Upper lobe of left lung (tissue), 6 donors: ENCODE data around the gene BAD. TPM values are rescaled to one million over a fixed set of nuclear protein-coding genes. Genes with fewer than 3 reads are reported as not detected.

ENCODE experiments used
- ATAC-seq, 2 donors: fragments of 200-7000 bp; cut with Tn5 transposase; one replicate each; pipeline ENCODE4 v1.9.1; 2022; ENCODE audit warnings: mild to moderate bottlenecking in 2 of 2, moderate library complexity in 2 of 2; ENCODE audit not compliant: low FRiP score in 2 of 2
- DNase-seq, 2 donors: peaks; one replicate each; pipeline ENCODE4 v3.0.0-alpha.2; 2019 to 2020
- H3K27ac ChIP-seq, 4 donors: fragments of 200-600 bp; sonication (generic); one replicate each; pipeline ENCODE4 v1.5.1; 2016 to 2019
- H3K27me3 ChIP-seq, 4 donors: fragments of 200-600 bp; sonication (generic); one replicate each; pipeline ENCODE4 v1.5.1; 2017 to 2019
- H3K36me3 ChIP-seq, 4 donors: fragments of 200-600 bp; sonication (generic); one replicate each; pipeline ENCODE4 v1.5.1; 2016 to 2019
- H3K4me1 ChIP-seq, 4 donors: fragments of 200-600 bp; sonication (generic); one replicate each; pipeline ENCODE4 v1.5.1; 2018 to 2019
- H3K4me3 ChIP-seq, 4 donors: fragments of 200-600 bp; sonication (generic); one replicate each; pipeline ENCODE4 v1.5.1; 2017 to 2019; ENCODE audit warnings: mild to moderate bottlenecking in 2 of 4, moderate library complexity in 1 of 4
- H3K9me3 ChIP-seq, 4 donors: fragments of 200-600 bp; sonication (generic); one replicate each; pipeline ENCODE4 v1.5.1; 2018 to 2019
- CTCF ChIP-seq, 6 experiments: fragments of 450-650 bp in 4 of 6; fragments of 200-600 bp in 2 of 6; sonication (generic) in 2 of 6; IDR thresholded peaks; one replicate each; pipeline ENCODE4 v1.5.1; 2016 to 2019; ENCODE audit warnings: antibody characterized with exemption in 6 of 6
- EP300 ChIP-seq, 4 donors: sonication (generic); formaldehyde crosslinking; IDR thresholded peaks; one replicate each; pipeline ENCODE4 v1.5.1; 2017; ENCODE audit warnings: antibody characterized with exemption in 4 of 4, control low read depth in 2 of 4
- POLR2A ChIP-seq, 4 donors: fragments of 450-650 bp; IDR thresholded peaks; one replicate each; pipeline ENCODE4 v1.5.1; 2016 to 2017; ENCODE audit warnings: antibody characterized with exemption in 4 of 4, mild to moderate bottlenecking in 2 of 4
- POLR2AphosphoS5 ChIP-seq, 2 donors: sonication (generic); formaldehyde crosslinking; IDR thresholded peaks; one replicate each; pipeline ENCODE4 v1.5.1; 2017; ENCODE audit warnings: antibody characterized with exemption in 2 of 2
- WGBS, 2 donors: methylation state at CpG; one replicate each; pipeline ENCODE4 v1.1.5; 2017 to 2018; 5-methylcytosine and 5-hydroxymethylcytosine counted together
- total RNA-seq, 6 donors: library from RNA; depleted of rRNA in 4 of 6; stranded (reverse); fragments of >200 nt in 4 of 6; gene quantifications; one replicate each; pipeline versions ENCODE4 v1.1.0 to v1.2.1, GENCODE V29; 2016 to 2021
- donor health status: DM: no; HTN: no; CAD: no; lungs with moderate emphysema.
- donor health status: DM: no; HTN: yes; CAD: no; lungs with severe emphysema.

BAD gene
- total RNA-seq, 6 donors from 2014 or later = 59.7 to 150 (median 80.1) TPM

GRCh38 chr11:64230171-64230984 is 54.1 kb downstream of the BAD start, which contains the start of gene DNAJC4:
TSS of gene DNAJC4 (plus strand) at chr11:64230548. CDS start at chr11:64230855, 307 bp downstream.
- Histone ChIP-seq H3K27ac (peak within 1 kb of the TSS; percentile 87 to 96 (median 90)), H3K4me3 (peak within 1 kb of the TSS; percentile 31 to 93 (median 72)), H3K4me1 (peaks cover 52 to 73% (median 60%) of the 10 kb centered on the region in 4 donors), H3K27me3 (no peaks in the 10 kb centered on the region), H3K9me3 (no peaks in the 10 kb centered on the region), H3K36me3 (no peaks in the 10 kb centered on the region)
- 1% methylated on average over 27 to 62 of the region's 62 CpGs for WGBS, 2 donors
- peak; percentile 78 to 80 for ATAC-seq
- DNase-seq = peak; percentile 94 to 98
- TF ChIP-seq CTCF (IDR thresholded peaks at IDR 0.05) = peak in 1 of 6 experiments; percentile 4
- no peak for TF ChIP-seq EP300 (IDR thresholded peaks at IDR 0.05)
- TF ChIP-seq POLR2AphosphoS5 (IDR thresholded peaks at IDR 0.05) = peak; percentile 41 to 61
- TF ChIP-seq POLR2A (IDR thresholded peaks at IDR 0.05) = peak in 2 of 4 donors; percentile 49 to 63

- Histone ChIP-seq H3K9me3 (no peaks in the 10 kb centered on the region), H3K27ac (peak overlapping the region; percentile 87 to 96 (median 90)), H3K4me3 (peak overlapping the region; percentile 4 to 93 (median 72)), H3K27me3 (no peaks in the 10 kb centered on the region), H3K4me1 (peaks cover 53 to 73% (median 60%) of the 10 kb centered on the region in 4 donors), H3K36me3 (no peaks in the 10 kb centered on the region)
- no peak for DNase-seq
- 27 to 48% methylated on average over 7 to 13 of the region's 13 CpGs for WGBS, 2 donors
- TF ChIP-seq POLR2AphosphoS5 (IDR thresholded peaks at IDR 0.05) = no peak
- TF ChIP-seq EP300 (IDR thresholded peaks at IDR 0.05) = no peak
- TF ChIP-seq CTCF (IDR thresholded peaks at IDR 0.05) = no peak
- TF ChIP-seq POLR2A (IDR thresholded peaks at IDR 0.05) = no peak
- no peak for ATAC-seq
These were observed 54.7 kb downstream of the BAD start for GRCh38 chr11:64229744-64230170.

GRCh38 chr11:64229090-64229743 is 55.2 kb downstream of the BAD start:
- TF ChIP-seq POLR2A (IDR thresholded peaks at IDR 0.05) (no peak), POLR2AphosphoS5 (IDR thresholded peaks at IDR 0.05) (no peak), EP300 (IDR thresholded peaks at IDR 0.05) (no peak), CTCF (IDR thresholded peaks at IDR 0.05) (no peak)
- H3K9me3 ChIP-seq = no peaks in the 10 kb centered on the region
- peak overlapping the region; percentile 87 to 96 (median 90) for H3K27ac ChIP-seq
- H3K4me1 ChIP-seq = peaks cover 55 to 78% (median 61%) of the 10 kb centered on the region in 4 donors
- no peak overlapping the region for H3K4me3 ChIP-seq
- H3K36me3 ChIP-seq = peaks cover 0 to under 1% (median 0%) of the 10 kb centered on the region in 4 donors
- WGBS, 2 donors = 88 to 97% methylated on average over 10 to 11 of the region's 12 CpGs
- H3K27me3 ChIP-seq = no peaks in the 10 kb centered on the region
- peak in 1 of 2 donors; percentile 36 for DNase-seq
- ATAC-seq = no peak

- Histone ChIP-seq H3K4me3 (peak overlapping the region in 3 of 4 donors; percentile 62 to 76 (median 72)), H3K27ac (peak overlapping the region; percentile 83 to 96 (median 92)), H3K9me3 (no peaks in the 10 kb centered on the region), H3K4me1 (peaks cover 44 to 61% (median 49%) of the 10 kb centered on the region in 4 donors), H3K27me3 (no peaks in the 10 kb centered on the region), H3K36me3 (peaks cover 0 to 14% (median 9%) of the 10 kb centered on the region in 4 donors)
- DNase-seq = peak in 1 of 2 donors; percentile 29
- TF ChIP-seq EP300 (IDR thresholded peaks at IDR 0.05) (no peak), POLR2AphosphoS5 (IDR thresholded peaks at IDR 0.05) (no peak), CTCF (IDR thresholded peaks at IDR 0.05) (no peak), POLR2A (IDR thresholded peaks at IDR 0.05) (no peak)
- ATAC-seq = no peak
- 68 to 92% methylated on average over 3 of the region's 3 CpGs for WGBS, 2 donors
These were observed 57.0 kb downstream of the BAD start for GRCh38 chr11:64227405-64227956.
